A673 (cell line): ENCODE measurements around the gene GAPVD1.

Experiments used
- EZH2 ChIP-seq: fragments of 200-600 bp; sonication (generic); IDR thresholded peaks from 2 replicates; pipeline ENCODE4 v1.6.1; 2017; ENCODE audit warnings: borderline replicate concordance, low read depth, mild to moderate bottlenecking, mixed read lengths, antibody characterized with exemption, low read length; ENCODE audit not compliant: poor library complexity, severe bottlenecking
- TF ChIP-seq, protein P1 (sequence below): fragments of 300-800, 200-600 bp; sonication (generic); conservative IDR thresholded peaks from 2 replicates; pipeline ENCODE4 v1.5.1; 2017; ENCODE audit warnings: low read depth, mild to moderate bottlenecking, antibody characterized with exemption, low read length, moderate library complexity, mixed read lengths

DNA sequence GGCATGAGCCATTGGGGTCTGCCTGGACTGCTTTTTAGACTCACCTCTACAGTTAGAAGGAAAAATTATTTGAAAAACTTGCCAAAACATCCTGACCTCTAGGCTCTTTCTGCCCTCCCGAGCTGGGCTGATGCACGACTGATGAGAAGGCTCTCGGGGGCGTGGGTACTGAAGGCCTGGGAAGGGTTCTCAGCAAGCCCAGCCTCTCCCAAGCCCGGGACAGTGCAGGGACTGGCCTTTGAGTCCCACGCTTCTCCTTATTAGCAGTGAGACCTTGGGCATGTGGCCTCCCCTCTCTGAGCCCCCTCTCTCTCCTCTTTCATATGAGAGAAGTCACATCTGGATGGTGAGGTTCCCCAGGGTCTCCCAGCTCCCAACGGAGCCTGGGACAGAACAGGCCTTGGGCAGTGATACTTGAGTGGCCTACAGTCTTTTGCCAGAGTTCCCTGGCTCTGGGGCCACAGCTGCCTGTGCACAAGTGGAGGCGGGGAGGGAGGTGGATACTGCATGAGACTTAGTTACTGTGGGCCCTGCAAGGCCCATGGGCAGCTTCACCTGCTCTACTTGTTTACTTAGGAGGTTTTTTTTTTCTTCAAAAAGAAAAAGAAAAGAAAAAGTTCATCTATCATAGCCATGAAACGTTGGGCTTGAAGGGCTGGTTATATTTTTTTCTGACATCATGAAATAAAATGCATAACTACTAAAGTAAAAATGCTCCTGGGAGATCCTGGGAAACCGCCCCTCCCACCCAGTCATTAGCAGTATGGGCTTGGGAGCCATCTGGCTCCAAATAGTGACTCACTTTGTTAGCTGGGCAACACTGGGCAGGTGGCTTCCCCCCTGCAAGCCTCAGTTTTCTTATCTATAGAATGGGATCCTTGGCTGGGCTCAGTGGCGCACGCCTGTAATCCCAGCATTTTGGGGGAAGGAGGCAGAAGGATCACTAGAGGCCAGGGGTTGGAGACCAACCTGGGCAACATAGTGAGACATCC is 139.4 kb downstream of the GAPVD1 start:
- TF ChIP-seq, protein P1, sequence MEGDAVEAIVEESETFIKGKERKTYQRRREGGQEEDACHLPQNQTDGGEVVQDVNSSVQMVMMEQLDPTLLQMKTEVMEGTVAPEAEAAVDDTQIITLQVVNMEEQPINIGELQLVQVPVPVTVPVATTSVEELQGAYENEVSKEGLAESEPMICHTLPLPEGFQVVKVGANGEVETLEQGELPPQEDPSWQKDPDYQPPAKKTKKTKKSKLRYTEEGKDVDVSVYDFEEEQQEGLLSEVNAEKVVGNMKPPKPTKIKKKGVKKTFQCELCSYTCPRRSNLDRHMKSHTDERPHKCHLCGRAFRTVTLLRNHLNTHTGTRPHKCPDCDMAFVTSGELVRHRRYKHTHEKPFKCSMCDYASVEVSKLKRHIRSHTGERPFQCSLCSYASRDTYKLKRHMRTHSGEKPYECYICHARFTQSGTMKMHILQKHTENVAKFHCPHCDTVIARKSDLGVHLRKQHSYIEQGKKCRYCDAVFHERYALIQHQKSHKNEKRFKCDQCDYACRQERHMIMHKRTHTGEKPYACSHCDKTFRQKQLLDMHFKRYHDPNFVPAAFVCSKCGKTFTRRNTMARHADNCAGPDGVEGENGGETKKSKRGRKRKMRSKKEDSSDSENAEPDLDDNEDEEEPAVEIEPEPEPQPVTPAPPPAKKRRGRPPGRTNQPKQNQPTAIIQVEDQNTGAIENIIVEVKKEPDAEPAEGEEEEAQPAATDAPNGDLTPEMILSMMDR = no peak
- TF ChIP-seq EZH2 = no peak
